Activated T-helper 1 cell treated with anti-CD3 and anti-CD28 coated beads, Interleukin-12 subunit alpha, Interleukin-12 subunit beta, Interleukin-2, Interleukin-4 antibody, amounts not matched to agents 30 ng/mL and 10 ng/mL and 1 ng/mL, durations not matched to agents 14 hours and 24 hours and 36 hours (primary cell): Measurements from ENCODE around the gene WDR37. TPM values are rescaled to one million over a fixed set of nuclear protein-coding genes. Genes with fewer than 3 reads are reported as not detected.
"Not testable (repeated sequence)": the region's sequence is repeated elsewhere in the genome, so short reads cannot be mapped to it uniquely, and the experiment has no call there.

Source experiments
- DNase-seq: peaks from one replicate; pipeline ENCODE4 v3.0.0; 2021; ENCODE audit warnings: low spot score
- H3K27ac Mint-ChIP-seq: one replicate; pipeline ENCODE4 v1.8.0; 2021; ENCODE audit warnings: mild to moderate bottlenecking, mixed read lengths
- H3K27me3 Mint-ChIP-seq: one replicate; pipeline ENCODE4 v1.8.0; 2022; ENCODE audit warnings: mild to moderate bottlenecking, moderate library complexity, mixed read lengths; ENCODE audit not compliant: insufficient read depth
- H3K36me3 Mint-ChIP-seq: one replicate; pipeline ENCODE4 v1.8.0; 2021; ENCODE audit warnings: low read depth, mixed read lengths
- H3K4me1 Mint-ChIP-seq: one replicate; pipeline ENCODE4 v1.8.0; 2021; ENCODE audit warnings: low read depth, mixed read lengths
- H3K4me3 Mint-ChIP-seq: one replicate; pipeline ENCODE4 v1.8.0; 2021; ENCODE audit warnings: mild to moderate bottlenecking, moderate library complexity, mixed read lengths
- H3K9me3 Mint-ChIP-seq: one replicate; pipeline ENCODE4 v1.8.0; 2021; ENCODE audit warnings: mixed read lengths
- intact Hi-C: fragments of 100-400 bp; cut with micrococcal nuclease; formaldehyde crosslinking; loops from one replicate; pipeline ENCODE4 v1.15.1; 2024
- total RNA-seq: library from RNA; stranded (reverse); gene quantifications from 2 replicates; pipeline ENCODE4 v1.2.3, GENCODE V29; 2022

WDR37 gene
- total RNA-seq, 1 donor from 2014 or later, result 19.9 TPM

GRCh38 chr10:1118318-1118717 lies 62.1 kb downstream of the WDR37 start:
- intact Hi-C loops, result loop anchor here (10.0 kb wide), 2 partner anchors 616 to 816 kb away; partner anchors contain the start of gene ADARB2
- not testable (repeated sequence) for H3K27ac Mint-ChIP-seq, H3K4me3 Mint-ChIP-seq, H3K9me3 Mint-ChIP-seq, H3K27me3 Mint-ChIP-seq, DNase-seq
- H3K4me1 Mint-ChIP-seq, result peaks cover 20% of the 10 kb centered on the region
- peaks cover 56% of the 10 kb centered on the region for H3K36me3 Mint-ChIP-seq

GRCh38 chr10:1119027-1119426 lies 62.8 kb downstream of the WDR37 start:
- Mint-ChIP-seq H3K4me3 (no peak overlapping the region), H3K9me3 (no peaks in the 10 kb centered on the region), H3K27me3 (no peaks in the 10 kb centered on the region), H3K27ac (peak overlapping the region; percentile 3), H3K4me1 (peaks cover 25% of the 10 kb centered on the region), H3K36me3 (peaks cover 59% of the 10 kb centered on the region)
- intact Hi-C loops, result loop anchor here (10.0 kb wide), 2 partner anchors 616 to 816 kb away; partner anchors contain the start of gene ADARB2
- DNase-seq, result no peak

GRCh38 chr10:1119501-1119900 lies 63.3 kb downstream of the WDR37 start:
- intact Hi-C loops, result loop anchor here (10.0 kb wide), 2 partner anchors 615 to 815 kb away; partner anchors contain the start of gene ADARB2
- no peak overlapping the region for H3K27ac Mint-ChIP-seq
- H3K4me1 Mint-ChIP-seq, result peaks cover 25% of the 10 kb centered on the region
- no peak for DNase-seq
- no peaks in the 10 kb centered on the region for H3K27me3 Mint-ChIP-seq
- H3K4me3 Mint-ChIP-seq, result no peak overlapping the region
- no peaks in the 10 kb centered on the region for H3K9me3 Mint-ChIP-seq
- H3K36me3 Mint-ChIP-seq, result peaks cover 63% of the 10 kb centered on the region

GRCh38 chr10:1120306-1120705 lies 64.1 kb downstream of the WDR37 start:
- Mint-ChIP-seq H3K27ac (no peak overlapping the region), H3K27me3 (no peaks in the 10 kb centered on the region)

GRCh38 chr10:1120801-1121211 lies 64.6 kb downstream of the WDR37 start:
- Mint-ChIP-seq H3K4me3 (no peak overlapping the region), H3K4me1 (peaks cover 25% of the 10 kb centered on the region), H3K27ac (no peak overlapping the region), H3K27me3 (no peaks in the 10 kb centered on the region), H3K36me3 (peaks cover 63% of the 10 kb centered on the region), H3K9me3 (no peaks in the 10 kb centered on the region)
- intact Hi-C loops, result no loop called here
- DNase-seq, result no peak

More at GRCh38 chr10:1120306-1120705, 64.1 kb downstream of the WDR37 start:
- peaks cover 63% of the 10 kb centered on the region for H3K36me3 Mint-ChIP-seq
- no peak for DNase-seq
- H3K4me1 Mint-ChIP-seq, result peaks cover 25% of the 10 kb centered on the region
- H3K4me3 Mint-ChIP-seq, result no peak overlapping the region
- H3K9me3 Mint-ChIP-seq, result no peaks in the 10 kb centered on the region
- intact Hi-C loops, result no loop called here

GRCh38 chr10:1121271-1121970 lies 65.2 kb downstream of the WDR37 start:
- intact Hi-C loops, result no loop called here
- H3K9me3 Mint-ChIP-seq, result no peaks in the 10 kb centered on the region
- H3K27me3 Mint-ChIP-seq, result no peaks in the 10 kb centered on the region
- H3K4me3 Mint-ChIP-seq, result no peak overlapping the region
- peaks cover 57% of the 10 kb centered on the region for H3K36me3 Mint-ChIP-seq
- no peak overlapping the region for H3K27ac Mint-ChIP-seq
- H3K4me1 Mint-ChIP-seq, result peaks cover 25% of the 10 kb centered on the region
- DNase-seq, result no peak

GRCh38 chr10:1122349-1122748 lies 66.2 kb downstream of the WDR37 start:
- intact Hi-C loops, result no loop called here
- Mint-ChIP-seq H3K4me3 (no peak overlapping the region), H3K36me3 (peaks cover 48% of the 10 kb centered on the region), H3K27ac (no peak overlapping the region), H3K9me3 (no peaks in the 10 kb centered on the region), H3K4me1 (peaks cover 21% of the 10 kb centered on the region), H3K27me3 (no peaks in the 10 kb centered on the region)
- no peak for DNase-seq

GRCh38 chr10:1123198-1123597 lies 67.0 kb downstream of the WDR37 start:
- intact Hi-C loops, result no loop called here
- Mint-ChIP-seq H3K36me3 (peaks cover 49% of the 10 kb centered on the region), H3K27ac (no peak overlapping the region), H3K9me3 (no peaks in the 10 kb centered on the region), H3K4me3 (no peak overlapping the region), H3K27me3 (no peaks in the 10 kb centered on the region), H3K4me1 (peaks cover 20% of the 10 kb centered on the region)
- no peak for DNase-seq

GRCh38 chr10:1123972-1124371 lies 67.8 kb downstream of the WDR37 start:
- Mint-ChIP-seq H3K9me3 (no peaks in the 10 kb centered on the region), H3K27ac (no peak overlapping the region), H3K4me3 (no peak overlapping the region), H3K36me3 (peaks cover 49% of the 10 kb centered on the region), H3K4me1 (peaks cover 14% of the 10 kb centered on the region), H3K27me3 (no peaks in the 10 kb centered on the region)
- intact Hi-C loops, result no loop called here
- no peak for DNase-seq

GRCh38 chr10:1124796-1125195 lies 68.6 kb downstream of the WDR37 start:
- intact Hi-C loops, result no loop called here
- DNase-seq, result no peak
- Mint-ChIP-seq H3K36me3 (peaks cover 50% of the 10 kb centered on the region), H3K4me1 (peaks cover 13% of the 10 kb centered on the region), H3K4me3 (no peak overlapping the region), H3K27ac (peak overlapping the region; percentile 38), H3K9me3 (no peaks in the 10 kb centered on the region), H3K27me3 (no peaks in the 10 kb centered on the region)

GRCh38 chr10:1126461-1126860 lies 70.3 kb downstream of the WDR37 start:
- Mint-ChIP-seq H3K27me3 (no peaks in the 10 kb centered on the region), H3K9me3 (no peaks in the 10 kb centered on the region), H3K4me3 (no peak overlapping the region), H3K36me3 (peaks cover 60% of the 10 kb centered on the region), H3K4me1 (peaks cover 16% of the 10 kb centered on the region), H3K27ac (no peak overlapping the region)
- DNase-seq, result no peak
- intact Hi-C loops, result no loop called here

- Mint-ChIP-seq H3K27ac (no peak overlapping the region), H3K27me3 (no peaks in the 10 kb centered on the region), H3K4me3 (no peak overlapping the region), H3K9me3 (no peaks in the 10 kb centered on the region), H3K4me1 (peaks cover 14% of the 10 kb centered on the region), H3K36me3 (peaks cover 55% of the 10 kb centered on the region)
- DNase-seq, result no peak
- intact Hi-C loops, result no loop called here
Measured at GRCh38 chr10:1127629-1128028, 71.4 kb downstream of the WDR37 start.

GRCh38 chr10:1128115-1128514 lies 71.9 kb downstream of the WDR37 start:
- Mint-ChIP-seq H3K36me3 (peaks cover 53% of the 10 kb centered on the region), H3K27ac (no peak overlapping the region), H3K27me3 (no peaks in the 10 kb centered on the region), H3K4me1 (peaks cover 11% of the 10 kb centered on the region), H3K9me3 (no peaks in the 10 kb centered on the region), H3K4me3 (no peak overlapping the region)
- intact Hi-C loops, result no loop called here
- DNase-seq, result no peak
